HEK293 (cell line): ENCODE data around the gene KRTAP4-16.

Experiments used
- CTCF ChIA-PET: fragments of 350-600 bp; formaldehyde crosslinking; extraction: SDS; loops from one replicate; lab custom pipeline; 2021; ENCODE audit warnings: antibody characterized with exemption; lab: Yijun Ruan, JAX
- POLR2A ChIA-PET: fragments of 300-600 bp; formaldehyde crosslinking; extraction: SDS; loops from one replicate; lab custom pipeline; 2020; ENCODE audit warnings: antibody characterized with exemption, inconsistent platforms; lab: Yijun Ruan, JAX
- H3K27ac ChIP-seq: fragments of 200-500 bp; sonication (Bioruptor generic); 2 replicates; pipeline ENCODE4 v1.5.1; 2014; ENCODE audit warnings: low read depth, low read length, control low read depth, inconsistent platforms; ENCODE audit errors: extremely low read depth
- H3K36me3 ChIP-seq, 2 experiments: fragments of 200-500 bp in 1 of 2; sonication (Bioruptor generic) in 1 of 2; 1 replicate in 1 of 2; 2 replicates in 1 of 2; pipeline ENCODE4 v1.5.1; 2014 to 2017; ENCODE audit warnings: inconsistent platforms in 2 of 2, low read length in 2 of 2; ENCODE audit not compliant: control insufficient read depth in 2 of 2, insufficient read depth in 1 of 2
- H3K4me1 ChIP-seq: fragments of 200-500 bp; sonication (Bioruptor generic); 2 replicates; pipeline ENCODE4 v1.5.1; 2014; ENCODE audit warnings: mild to moderate bottlenecking, low read length, inconsistent platforms; ENCODE audit not compliant: control insufficient read depth, insufficient read depth
- H3K4me3 ChIP-seq: 2 replicates; pipeline ENCODE4 v1.5.1; 2011; ENCODE audit warnings: low read depth, mild to moderate bottlenecking, control low read depth, low read length, moderate library complexity
- H3K9me3 ChIP-seq: fragments of 200-500 bp; sonication (Bioruptor generic); 2 replicates; pipeline ENCODE4 v1.5.1; 2014; ENCODE audit warnings: low read depth, low read length, inconsistent platforms; ENCODE audit not compliant: control insufficient read depth, insufficient read depth
- AEBP2 ChIP-seq: fragments of 450-650 bp; formaldehyde crosslinking; IDR thresholded peaks from 2 replicates; pipeline ENCODE4 v1.5.1; 2016; ENCODE audit warnings: missing biosample characterization, missing genetic modification characterization, borderline replicate concordance
- GLIS2 ChIP-seq: fragments of 450-650 bp; formaldehyde crosslinking; IDR thresholded peaks from 2 replicates; pipeline ENCODE4 v1.5.1; 2016; ENCODE audit warnings: missing biosample characterization, missing genetic modification characterization
- HOXC10 ChIP-seq: sonication (generic); formaldehyde crosslinking; IDR thresholded peaks from 2 replicates; pipeline ENCODE4 v1.8.1; 2023; ENCODE audit warnings: mild to moderate bottlenecking, missing genetic modification reagents
- KLF1 ChIP-seq: fragments of 450-650 bp; formaldehyde crosslinking; IDR thresholded peaks from 2 replicates; pipeline ENCODE4 v1.5.1; 2016; ENCODE audit warnings: missing biosample characterization, missing genetic modification characterization
- KLF16 ChIP-seq: fragments of 450-650 bp; formaldehyde crosslinking; IDR thresholded peaks from 2 replicates; pipeline ENCODE4 v1.5.1; 2017; ENCODE audit warnings: missing biosample characterization, missing genetic modification characterization
- PRDM6 ChIP-seq: fragments of 450-650 bp; formaldehyde crosslinking; IDR thresholded peaks from 2 replicates; pipeline ENCODE4 v1.5.1; 2017; ENCODE audit warnings: missing biosample characterization, missing genetic modification characterization
- TRIM28 ChIP-seq: IDR thresholded peaks from 2 replicates; pipeline ENCODE4 v1.6.1; 2011; ENCODE audit warnings: low read length, control low read depth, borderline replicate concordance
- ZBTB7A ChIP-seq: fragments of 450-650 bp; formaldehyde crosslinking; IDR thresholded peaks from 2 replicates; pipeline ENCODE4 v1.5.1; 2016; ENCODE audit warnings: low read depth, missing biosample characterization, missing genetic modification characterization
- ZEB2 ChIP-seq: fragments of 450-650 bp; formaldehyde crosslinking; IDR thresholded peaks from 2 replicates; pipeline ENCODE4 v1.5.1; 2016; ENCODE audit warnings: missing biosample characterization, missing genetic modification characterization
- ZFP69B ChIP-seq: fragments of 450-650 bp; formaldehyde crosslinking; IDR thresholded peaks from 2 replicates; pipeline ENCODE4 v1.5.1; 2016; ENCODE audit warnings: missing biosample characterization, missing genetic modification characterization
- ZNF214 ChIP-seq: fragments of 450-650 bp; formaldehyde crosslinking; IDR thresholded peaks from 2 replicates; pipeline ENCODE4 v1.5.1; 2017; ENCODE audit warnings: missing biosample characterization, mild to moderate bottlenecking, missing genetic modification characterization, borderline replicate concordance
- ZNF221 ChIP-seq: fragments of 450-650 bp; formaldehyde crosslinking; IDR thresholded peaks from 2 replicates; pipeline ENCODE4 v1.5.1; 2017; ENCODE audit warnings: missing biosample characterization, missing genetic modification characterization, borderline replicate concordance
- ZNF239 ChIP-seq: fragments of 450-650 bp; formaldehyde crosslinking; IDR thresholded peaks from 2 replicates; pipeline ENCODE4 v1.5.1; 2016; ENCODE audit warnings: missing biosample characterization, missing genetic modification characterization
- ZNF292 ChIP-seq: fragments of 450-650 bp; formaldehyde crosslinking; IDR thresholded peaks from 2 replicates; pipeline ENCODE4 v1.5.1; 2016; ENCODE audit warnings: low read depth, missing biosample characterization, missing genetic modification characterization, borderline replicate concordance
- ZNF514 ChIP-seq: fragments of 450-650 bp; formaldehyde crosslinking; IDR thresholded peaks from 2 replicates; pipeline ENCODE4 v1.5.1; 2016; ENCODE audit warnings: missing biosample characterization, missing genetic modification characterization
- ZNF560 ChIP-seq: fragments of 450-650 bp; formaldehyde crosslinking; IDR thresholded peaks from 2 replicates; pipeline ENCODE4 v1.5.1; 2017; ENCODE audit warnings: missing biosample characterization, missing genetic modification characterization, borderline replicate concordance
- ZNF664 ChIP-seq: fragments of 450-650 bp; formaldehyde crosslinking; IDR thresholded peaks from 2 replicates; pipeline ENCODE4 v1.5.1; 2016; ENCODE audit warnings: missing biosample characterization, missing genetic modification characterization
- ZNF701 ChIP-seq: fragments of 450-650 bp; formaldehyde crosslinking; IDR thresholded peaks from 2 replicates; pipeline ENCODE4 v1.5.1; 2016; ENCODE audit warnings: missing biosample characterization, missing genetic modification characterization
- ZNF777 ChIP-seq: fragments of 450-650 bp; formaldehyde crosslinking; IDR thresholded peaks from 2 replicates; pipeline ENCODE4 v1.5.1; 2017; ENCODE audit warnings: missing biosample characterization, missing genetic modification characterization, borderline replicate concordance
- ZNF791 ChIP-seq: fragments of 450-650 bp; formaldehyde crosslinking; IDR thresholded peaks from 2 replicates; pipeline ENCODE4 v1.5.1; 2016; ENCODE audit warnings: missing biosample characterization, missing genetic modification characterization
- ZNF792 ChIP-seq: fragments of 450-650 bp; formaldehyde crosslinking; IDR thresholded peaks from 2 replicates; pipeline ENCODE4 v1.5.1; 2016; ENCODE audit warnings: missing biosample characterization, missing genetic modification characterization
- ZSCAN30 ChIP-seq: fragments of 450-650 bp; IDR thresholded peaks from 2 replicates; pipeline ENCODE4 v1.5.1; 2018; ENCODE audit warnings: missing biosample characterization, mild to moderate bottlenecking, missing genetic modification characterization, moderate library complexity
- TF ChIP-seq, protein P1 (sequence below): fragments of 450-650 bp; formaldehyde crosslinking; IDR thresholded peaks from 2 replicates; pipeline ENCODE4 v1.5.1; 2016; ENCODE audit warnings: missing biosample characterization, missing genetic modification characterization
- TF ChIP-seq, protein P2 (sequence below): fragments of 450-650 bp; formaldehyde crosslinking; IDR thresholded peaks from 2 replicates; pipeline ENCODE4 v1.5.1; 2016; ENCODE audit warnings: missing biosample characterization, missing genetic modification characterization
- TF ChIP-seq, protein P3 (sequence below): fragments of 450-650 bp; formaldehyde crosslinking; IDR thresholded peaks from 2 replicates; pipeline ENCODE4 v1.5.1; 2017; ENCODE audit warnings: missing biosample characterization, missing genetic modification characterization

KRTAP4-16 gene

GRCh38 chr17:41071606-41072360, 30.2 kb downstream of the KRTAP4-16 start:
- H3K4me1 ChIP-seq, result no peaks in the 10 kb centered on the region
- CTCF ChIA-PET, result interaction anchor here (0.7 to 1.5 kb wide), 4 partner anchors 12 to 576 kb away, joined by 3 to 5 read pairs (median 4); partner anchors contain the start of gene KRTAP2-3
- TF ChIP-seq ZNF239 (tag by site-specific recombination), result no peak
- no peak for TF ChIP-seq ZNF777 (tag by site-specific recombination)
- TF ChIP-seq ZNF791, result no peak
- no peak for TF ChIP-seq ZNF292 (tag by site-specific recombination)
- no peak for TF ChIP-seq AEBP2
- TF ChIP-seq TRIM28, result no peak
- no peak for TF ChIP-seq ZFP69B (tag by site-specific recombination)
- TF ChIP-seq, protein P1, sequence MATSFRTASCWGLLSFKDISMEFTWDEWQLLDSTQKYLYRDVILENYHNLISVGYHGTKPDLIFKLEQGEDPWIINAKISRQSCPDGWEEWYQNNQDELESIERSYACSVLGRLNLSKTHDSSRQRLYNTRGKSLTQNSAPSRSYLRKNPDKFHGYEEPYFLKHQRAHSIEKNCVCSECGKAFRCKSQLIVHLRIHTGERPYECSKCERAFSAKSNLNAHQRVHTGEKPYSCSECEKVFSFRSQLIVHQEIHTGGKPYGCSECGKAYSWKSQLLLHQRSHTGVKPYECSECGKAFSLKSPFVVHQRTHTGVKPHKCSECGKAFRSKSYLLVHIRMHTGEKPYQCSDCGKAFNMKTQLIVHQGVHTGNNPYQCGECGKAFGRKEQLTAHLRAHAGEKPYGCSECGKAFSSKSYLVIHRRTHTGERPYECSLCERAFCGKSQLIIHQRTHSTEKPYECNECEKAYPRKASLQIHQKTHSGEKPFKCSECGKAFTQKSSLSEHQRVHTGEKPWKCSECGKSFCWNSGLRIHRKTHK (tag by site-specific recombination), result no peak
- TF ChIP-seq ZNF560 (tag by site-specific recombination), result no peak
- no peak for TF ChIP-seq ZNF701 (tag by site-specific recombination)
- TF ChIP-seq ZNF514, result no peak
- TF ChIP-seq ZNF664 (tag by site-specific recombination), result no peak
- TF ChIP-seq ZNF221, result no peak
- no peak for TF ChIP-seq KLF1 (tag by site-specific recombination)
- TF ChIP-seq, protein P2, sequence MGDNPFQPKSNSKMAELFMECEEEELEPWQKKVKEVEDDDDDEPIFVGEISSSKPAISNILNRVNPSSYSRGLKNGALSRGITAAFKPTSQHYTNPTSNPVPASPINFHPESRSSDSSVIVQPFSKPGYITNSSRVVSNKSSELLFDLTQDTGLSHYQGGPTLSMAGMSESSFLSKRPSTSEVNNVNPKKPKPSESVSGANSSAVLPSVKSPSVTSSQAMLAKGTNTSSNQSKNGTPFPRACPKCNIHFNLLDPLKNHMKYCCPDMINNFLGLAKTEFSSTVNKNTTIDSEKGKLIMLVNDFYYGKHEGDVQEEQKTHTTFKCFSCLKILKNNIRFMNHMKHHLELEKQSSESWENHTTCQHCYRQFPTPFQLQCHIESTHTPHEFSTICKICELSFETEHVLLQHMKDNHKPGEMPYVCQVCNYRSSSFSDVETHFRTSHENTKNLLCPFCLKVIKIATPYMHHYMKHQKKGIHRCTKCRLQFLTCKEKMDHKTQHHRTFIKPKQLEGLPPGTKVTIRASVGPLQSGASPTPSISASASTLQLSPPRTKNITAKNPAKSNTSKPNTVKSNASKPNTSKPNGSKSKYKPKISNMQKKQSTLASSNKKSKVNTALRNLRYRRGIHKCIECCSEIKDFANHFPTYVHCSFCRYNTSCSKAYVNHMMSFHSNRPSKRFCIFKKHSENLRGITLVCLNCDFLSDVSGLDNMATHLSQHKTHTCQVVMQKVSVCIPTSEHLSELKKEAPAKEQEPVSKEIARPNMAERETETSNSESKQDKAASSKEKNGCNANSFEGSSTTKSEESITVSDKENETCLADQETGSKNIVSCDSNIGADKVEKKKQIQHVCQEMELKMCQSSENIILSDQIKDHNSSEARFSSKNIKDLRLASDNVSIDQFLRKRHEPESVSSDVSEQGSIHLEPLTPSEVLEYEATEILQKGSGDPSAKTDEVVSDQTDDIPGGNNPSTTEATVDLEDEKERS (tag by site-specific recombination), result no peak
- no peak for TF ChIP-seq ZNF792 (tag by site-specific recombination)
- TF ChIP-seq, all 188 proteins: peak for 0
- POLR2A ChIA-PET, result no interaction called here
- no peak overlapping the region for H3K4me3 ChIP-seq
- H3K27ac ChIP-seq, result no peak overlapping the region
- no peaks in the 10 kb centered on the region for H3K36me3 ChIP-seq
- no peaks in the 10 kb centered on the region for H3K9me3 ChIP-seq

GRCh38 chr17:41069031-41069430, 33.0 kb downstream of the KRTAP4-16 start:
- no peak overlapping the region for H3K27ac ChIP-seq
- CTCF ChIA-PET, result no interaction called here
- H3K4me3 ChIP-seq, result no peak overlapping the region
- no peaks in the 10 kb centered on the region for H3K4me1 ChIP-seq
- POLR2A ChIA-PET, result no interaction called here
- TF ChIP-seq ZEB2 (tag by site-specific recombination) (no peak), ZSCAN30 (tag by site-specific recombination) (no peak), GLIS2 (no peak), KLF16 (tag by site-specific recombination) (no peak), ZBTB7A (tag by site-specific recombination) (no peak), HOXC10 (CRISPR knock-in tag) (no peak), PRDM6 (no peak), ZNF214 (tag by site-specific recombination) (no peak)
- TF ChIP-seq, protein P3, sequence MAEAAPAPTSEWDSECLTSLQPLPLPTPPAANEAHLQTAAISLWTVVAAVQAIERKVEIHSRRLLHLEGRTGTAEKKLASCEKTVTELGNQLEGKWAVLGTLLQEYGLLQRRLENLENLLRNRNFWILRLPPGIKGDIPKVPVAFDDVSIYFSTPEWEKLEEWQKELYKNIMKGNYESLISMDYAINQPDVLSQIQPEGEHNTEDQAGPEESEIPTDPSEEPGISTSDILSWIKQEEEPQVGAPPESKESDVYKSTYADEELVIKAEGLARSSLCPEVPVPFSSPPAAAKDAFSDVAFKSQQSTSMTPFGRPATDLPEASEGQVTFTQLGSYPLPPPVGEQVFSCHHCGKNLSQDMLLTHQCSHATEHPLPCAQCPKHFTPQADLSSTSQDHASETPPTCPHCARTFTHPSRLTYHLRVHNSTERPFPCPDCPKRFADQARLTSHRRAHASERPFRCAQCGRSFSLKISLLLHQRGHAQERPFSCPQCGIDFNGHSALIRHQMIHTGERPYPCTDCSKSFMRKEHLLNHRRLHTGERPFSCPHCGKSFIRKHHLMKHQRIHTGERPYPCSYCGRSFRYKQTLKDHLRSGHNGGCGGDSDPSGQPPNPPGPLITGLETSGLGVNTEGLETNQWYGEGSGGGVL, result no peak
- TF ChIP-seq, all 188 proteins: peak for 0
- H3K9me3 ChIP-seq, result no peaks in the 10 kb centered on the region
- no peaks in the 10 kb centered on the region for H3K36me3 ChIP-seq
